Measurements from ENCODE around the gene FDX2. TPM values are rescaled to one million over a fixed set of nuclear protein-coding genes. Genes with fewer than 3 reads are reported as not detected.

Gene FDX2
- polyA plus RNA-seq, 1 experiment: 40.1 TPM

- TF ChIP-seq CTCF (IDR thresholded peaks at IDR 0.05; ENCODE audit: insufficient read depth, low read depth, low read length): no peak
- no peak for DNase-seq (ENCODE audit: low read depth)
- ChIA-PET POLR2A (interaction anchor here (0.9 kb wide), 1 partner anchor 20 kb away, joined by 3 read pairs; no protein-coding TSS in a partner anchor), CTCF (interaction anchor here (0.7 to 8.5 kb wide), 16 partner anchors 10 to 346 kb away, joined by 3 to 228 read pairs (median 9); partner anchors contain the start of genes CDC37, ICAM4, ICAM5 and MRPL4)
- Histone ChIP-seq H3K36me3 (ENCODE audit: control insufficient read depth, insufficient read depth, low read length) (no peaks in the 10 kb centered on the region), H3K4me3 (ENCODE audit: low read depth, low read length) (peak within 1 kb of the TSS; percentile 46), H3K27me3 (ENCODE audit: control insufficient read depth, insufficient read depth, low read length) (no peaks in the 10 kb centered on the region)
These were observed 45.0 kb downstream of the FDX2 start, which contains the start of gene ICAM1 for GRCh38 chr19:10270616-10271394. Gene ICAM1 (plus strand): TSS chr19:10271120. CDS start chr19:10271160, 40 bp downstream.

GRCh38 chr19:10270180-10270615, 45.6 kb downstream of the FDX2 start:
- no peaks in the 10 kb centered on the region for H3K27me3 ChIP-seq (ENCODE audit: control insufficient read depth, insufficient read depth, low read length)
- no peak for DNase-seq (ENCODE audit: low read depth)
- TF ChIP-seq CTCF (IDR thresholded peaks at IDR 0.05; ENCODE audit: insufficient read depth, low read depth, low read length): no peak
- no peaks in the 10 kb centered on the region for H3K36me3 ChIP-seq (ENCODE audit: control insufficient read depth, insufficient read depth, low read length)
- peak overlapping the region; percentile 46 for H3K4me3 ChIP-seq (ENCODE audit: low read depth, low read length)
- ChIA-PET CTCF (interaction anchor here (0.7 to 8.5 kb wide), 18 partner anchors 8 to 345 kb away, joined by 3 to 228 read pairs (median 6); partner anchors contain the start of genes CDC37, ICAM4, ICAM5 and RAVER1), POLR2A (interaction anchor here (0.9 to 1.4 kb wide), 2 partner anchors 21 to 119 kb away, joined by 3 to 5 read pairs; no protein-coding TSS in a partner anchor)

- H3K4me3 ChIP-seq (ENCODE audit: low read depth, low read length): no peak overlapping the region; the same call in 1 of the 2 replicates
- H3K27me3 ChIP-seq (ENCODE audit: control insufficient read depth, insufficient read depth, low read length): no peaks in the 10 kb centered on the region
- CTCF ChIA-PET: interaction anchor here (0.8 to 8.5 kb wide), 24 partner anchors 9 to 344 kb away, joined by 3 to 228 read pairs (median 5); partner anchors contain the start of genes CDC37, ICAM4, ICAM5 and TYK2
These were observed 46.3 kb downstream of the FDX2 start for GRCh38 chr19:10269333-10270179.

GRCh38 chr19:10268071-10268470, 47.7 kb downstream of the FDX2 start:
- H3K27me3 ChIP-seq (ENCODE audit: control insufficient read depth, insufficient read depth, low read length): no peaks in the 10 kb centered on the region
- ChIA-PET POLR2A (no interaction called here), CTCF (interaction anchor here (0.5 to 8.5 kb wide), 11 partner anchors 9 to 135 kb away, joined by 3 to 228 read pairs (median 4); partner anchors contain the start of genes CDC37, ICAM4, ICAM5 and TYK2)
- H3K4me3 ChIP-seq (ENCODE audit: low read depth, low read length): no peak overlapping the region
- H3K36me3 ChIP-seq (ENCODE audit: control insufficient read depth, insufficient read depth, low read length): no peaks in the 10 kb centered on the region
- TF ChIP-seq CTCF (IDR thresholded peaks at IDR 0.05; ENCODE audit: insufficient read depth, low read depth, low read length): no peak
- DNase-seq (ENCODE audit: low read depth): no peak

More at GRCh38 chr19:10269333-10270179, 46.3 kb downstream of the FDX2 start:
- TF ChIP-seq CTCF (IDR thresholded peaks at IDR 0.05; ENCODE audit: insufficient read depth, low read depth, low read length): peak; percentile 97
- DNase-seq (ENCODE audit: low read depth): no peak
- POLR2A ChIA-PET: interaction anchor here (0.5 to 1.4 kb wide), 2 partner anchors 20 to 119 kb away, joined by 4 to 5 read pairs; partner anchors contain the start of gene ICAM5
- no peaks in the 10 kb centered on the region for H3K36me3 ChIP-seq (ENCODE audit: control insufficient read depth, insufficient read depth, low read length)

All from BJ (cell line).